ENCODE measurements around the gene PIK3CG. TPM values are rescaled to one million over a fixed set of nuclear protein-coding genes. Genes with fewer than 3 reads are reported as not detected.

The PIK3CG gene
- polyA plus RNA-seq, 2 of the 4 experiments (the other 2 are of a cell fraction): not detected

DNA sequence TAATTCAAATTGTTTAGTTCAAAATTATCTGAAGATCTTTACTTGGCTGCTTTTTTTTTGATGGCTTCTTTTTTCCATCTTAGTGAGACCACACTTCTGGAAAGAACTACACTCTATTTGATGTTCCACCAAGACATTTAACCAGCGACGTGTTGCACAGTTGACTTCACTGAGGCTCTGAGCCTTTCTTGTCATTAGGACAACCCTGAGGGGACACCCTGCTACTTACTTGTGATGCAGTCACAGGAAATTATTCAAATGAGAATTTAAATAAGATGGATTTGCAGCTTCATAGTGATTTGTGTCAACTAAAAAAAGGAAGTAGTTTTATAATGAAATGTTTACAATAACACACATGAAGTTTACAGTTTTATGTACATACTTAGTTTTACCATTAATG lies 25.6 kb upstream of the PIK3CG start:
- DNase-seq (ENCODE audit: low read depth in 1 of 2, low spot score in 1 of 2): no peak
- no peak overlapping the region for H3K4me3 ChIP-seq
- no peak overlapping the region for H3K27ac ChIP-seq
- WGBS (ENCODE audit: missing lambda C conversion rate): 88% methylated on average over 2 of the region's 2 CpGs
- H3K4me2 ChIP-seq: no peak overlapping the region
- H3K9me3 ChIP-seq: no peaks in the 10 kb centered on the region
- no peak for FAIRE-seq
- no peak for ATAC-seq
- TF ChIP-seq MAFK (IDR thresholded peaks at IDR 0.05; ENCODE audit: partially characterized antibody): no peak
- TF ChIP-seq BHLHE40 (IDR thresholded peaks at IDR 0.05; ENCODE audit: low read depth, low read length): no peak
- TF ChIP-seq ZFP36 (IDR thresholded peaks at IDR 0.05; ENCODE audit: borderline replicate concordance, partially characterized antibody): no peak
- no peak for TF ChIP-seq POLR2A (IDR thresholded peaks at IDR 0.05; ENCODE audit: low read length)
- TF ChIP-seq, protein P1, sequence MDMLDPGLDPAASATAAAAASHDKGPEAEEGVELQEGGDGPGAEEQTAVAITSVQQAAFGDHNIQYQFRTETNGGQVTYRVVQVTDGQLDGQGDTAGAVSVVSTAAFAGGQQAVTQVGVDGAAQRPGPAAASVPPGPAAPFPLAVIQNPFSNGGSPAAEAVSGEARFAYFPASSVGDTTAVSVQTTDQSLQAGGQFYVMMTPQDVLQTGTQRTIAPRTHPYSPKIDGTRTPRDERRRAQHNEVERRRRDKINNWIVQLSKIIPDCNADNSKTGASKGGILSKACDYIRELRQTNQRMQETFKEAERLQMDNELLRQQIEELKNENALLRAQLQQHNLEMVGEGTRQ (IDR thresholded peaks at IDR 0.05): no peak
- TF ChIP-seq FOSL2 (IDR thresholded peaks at IDR 0.05): no peak
- no peak for TF ChIP-seq FOSL2 (CRISPR knock-in tag; IDR thresholded peaks at IDR 0.05)
- TF ChIP-seq, protein P2, sequence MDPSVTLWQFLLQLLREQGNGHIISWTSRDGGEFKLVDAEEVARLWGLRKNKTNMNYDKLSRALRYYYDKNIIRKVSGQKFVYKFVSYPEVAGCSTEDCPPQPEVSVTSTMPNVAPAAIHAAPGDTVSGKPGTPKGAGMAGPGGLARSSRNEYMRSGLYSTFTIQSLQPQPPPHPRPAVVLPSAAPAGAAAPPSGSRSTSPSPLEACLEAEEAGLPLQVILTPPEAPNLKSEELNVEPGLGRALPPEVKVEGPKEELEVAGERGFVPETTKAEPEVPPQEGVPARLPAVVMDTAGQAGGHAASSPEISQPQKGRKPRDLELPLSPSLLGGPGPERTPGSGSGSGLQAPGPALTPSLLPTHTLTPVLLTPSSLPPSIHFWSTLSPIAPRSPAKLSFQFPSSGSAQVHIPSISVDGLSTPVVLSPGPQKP (IDR thresholded peaks at IDR 0.05; ENCODE audit: low read depth, low read length): no peak
- no peak for TF ChIP-seq RARB (CRISPR knock-in tag; IDR thresholded peaks at IDR 0.05)
- TF ChIP-seq, protein P3, sequence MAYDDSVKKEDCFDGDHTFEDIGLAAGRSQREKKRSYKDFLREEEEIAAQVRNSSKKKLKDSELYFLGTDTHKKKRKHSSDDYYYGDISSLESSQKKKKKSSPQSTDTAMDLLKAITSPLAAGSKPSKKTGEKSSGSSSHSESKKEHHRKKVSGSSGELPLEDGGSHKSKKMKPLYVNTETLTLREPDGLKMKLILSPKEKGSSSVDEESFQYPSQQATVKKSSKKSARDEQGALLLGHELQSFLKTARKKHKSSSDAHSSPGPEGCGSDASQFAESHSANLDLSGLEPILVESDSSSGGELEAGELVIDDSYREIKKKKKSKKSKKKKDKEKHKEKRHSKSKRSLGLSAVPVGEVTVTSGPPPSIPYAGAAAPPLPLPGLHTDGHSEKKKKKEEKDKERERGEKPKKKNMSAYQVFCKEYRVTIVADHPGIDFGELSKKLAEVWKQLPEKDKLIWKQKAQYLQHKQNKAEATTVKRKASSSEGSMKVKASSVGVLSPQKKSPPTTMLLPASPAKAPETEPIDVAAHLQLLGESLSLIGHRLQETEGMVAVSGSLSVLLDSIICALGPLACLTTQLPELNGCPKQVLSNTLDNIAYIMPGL (CRISPR knock-in tag; IDR thresholded peaks at IDR 0.05; ENCODE audit: borderline replicate concordance): no peak
- no peak for TF ChIP-seq RAD21 (conservative IDR thresholded peaks at IDR 0.05 in 1 of 2, IDR thresholded peaks at IDR 0.05 in 1 of 2)
- no peak for TF ChIP-seq ZNF302 (CRISPR knock-in tag; IDR thresholded peaks at IDR 0.05)
- TF ChIP-seq ESRRA (IDR thresholded peaks at IDR 0.05; ENCODE audit: borderline replicate concordance, low read length): no peak
- TF ChIP-seq HDAC2 (IDR thresholded peaks at IDR 0.05): no peak
- TF ChIP-seq, protein P4, sequence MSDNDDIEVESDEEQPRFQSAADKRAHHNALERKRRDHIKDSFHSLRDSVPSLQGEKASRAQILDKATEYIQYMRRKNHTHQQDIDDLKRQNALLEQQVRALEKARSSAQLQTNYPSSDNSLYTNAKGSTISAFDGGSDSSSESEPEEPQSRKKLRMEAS (IDR thresholded peaks at IDR 0.05): no peak
- no peaks in the 10 kb centered on the region for H3K4me1 ChIP-seq
- ChIA-PET POLR2A (no interaction called here), CTCF (interaction anchor here (1.0 kb wide), 1 partner anchor 12 kb away, joined by 3 read pairs; no protein-coding TSS in a partner anchor)

DNA sequence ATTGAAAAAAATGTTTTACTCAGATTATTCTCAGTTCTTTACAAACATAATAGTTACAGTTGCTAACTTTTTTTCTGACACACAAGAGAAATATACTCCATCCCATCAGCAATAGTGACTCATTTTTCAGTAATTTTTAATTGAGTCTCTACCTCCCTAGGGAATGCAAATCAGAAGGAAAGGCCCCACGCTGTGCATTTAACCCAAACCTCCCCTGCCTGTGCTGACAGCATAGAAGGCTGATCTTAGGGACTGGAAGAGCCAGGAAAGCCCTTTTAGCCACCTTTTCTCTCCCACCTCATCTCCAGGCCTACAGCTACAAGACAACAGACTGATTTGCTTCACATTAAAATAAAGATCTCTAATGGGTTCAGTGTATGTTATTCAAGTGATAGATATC lies 24.7 kb upstream of the PIK3CG start:
- H3K4me1 ChIP-seq: no peaks in the 10 kb centered on the region
- no peak for DNase-seq (ENCODE audit: low read depth in 1 of 2, low spot score in 1 of 2)
- H3K4me3 ChIP-seq: no peak overlapping the region
- no peak for TF ChIP-seq HOXA7 (CRISPR knock-in tag; IDR thresholded peaks at IDR 0.05)
- no peak for TF ChIP-seq CBX2 (IDR thresholded peaks at IDR 0.05; ENCODE audit: borderline replicate concordance, low read depth)
- no peak for TF ChIP-seq TFCP2L1 (CRISPR knock-in tag; IDR thresholded peaks at IDR 0.05)
- TF ChIP-seq, protein P4 (IDR thresholded peaks at IDR 0.05): no peak
- no peak for TF ChIP-seq POLR2A (IDR thresholded peaks at IDR 0.05; ENCODE audit: low read length)
- TF ChIP-seq, protein P2 (IDR thresholded peaks at IDR 0.05; ENCODE audit: low read depth, low read length): no peak
- TF ChIP-seq RCOR1 (IDR thresholded peaks at IDR 0.05; ENCODE audit: low read depth, low read length): no peak
- TF ChIP-seq HOXB5 (CRISPR knock-in tag; IDR thresholded peaks at IDR 0.05): no peak
- TF ChIP-seq NFE2L2 (conservative IDR thresholded peaks at IDR 0.05; ENCODE audit: low read length): no peak
- TF ChIP-seq, protein P5, sequence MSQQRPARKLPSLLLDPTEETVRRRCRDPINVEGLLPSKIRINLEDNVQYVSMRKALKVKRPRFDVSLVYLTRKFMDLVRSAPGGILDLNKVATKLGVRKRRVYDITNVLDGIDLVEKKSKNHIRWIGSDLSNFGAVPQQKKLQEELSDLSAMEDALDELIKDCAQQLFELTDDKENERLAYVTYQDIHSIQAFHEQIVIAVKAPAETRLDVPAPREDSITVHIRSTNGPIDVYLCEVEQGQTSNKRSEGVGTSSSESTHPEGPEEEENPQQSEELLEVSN (IDR thresholded peaks at IDR 0.05; ENCODE audit: borderline replicate concordance, low read depth): no peak
- TF ChIP-seq, protein P1 (IDR thresholded peaks at IDR 0.05): no peak
- no peak for TF ChIP-seq CHD4 (IDR thresholded peaks at IDR 0.05; ENCODE audit: borderline replicate concordance)
- no peak for TF ChIP-seq SMC3 (IDR thresholded peaks at IDR 0.05)
- no peak overlapping the region for H3K27ac ChIP-seq
- H3K9me3 ChIP-seq: no peaks in the 10 kb centered on the region
- FAIRE-seq: no peak
- POLR2A ChIA-PET: no interaction called here
- no peak for ATAC-seq
- CTCF ChIA-PET: no interaction called here
- 9% methylated on average over 1 of the region's 1 CpG for WGBS (ENCODE audit: missing lambda C conversion rate)
- H3K4me2 ChIP-seq: no peak overlapping the region

Measured in A549 (cell line).